HK-2 (cell line): ENCODE results near the gene NOP14.
"Not testable (repeated sequence)": the region's sequence is repeated elsewhere in the genome, so short reads cannot be mapped to it uniquely, and the experiment has no call there.

Experiments used
- DNase-seq: peaks from one replicate; pipeline ENCODE4 v3.0.0-alpha.2; 2018; ENCODE audit not compliant: unreplicated experiment

Gene NOP14

GRCh38 chr4:2931512-2932301, 31.5 kb downstream of the NOP14 start:
- no peak for DNase-seq

GRCh38 chr4:2930758-2931511, 32.3 kb downstream of the NOP14 start:
- no peak for DNase-seq

- DNase-seq: no peak
Observed at GRCh38 chr4:2930135-2930757, 33.0 kb downstream of the NOP14 start.

- no peak for DNase-seq
Observed at GRCh38 chr4:2929469-2929868, 33.7 kb downstream of the NOP14 start.

GRCh38 chr4:2928242-2929176, 34.7 kb downstream of the NOP14 start:
- no peak for DNase-seq

- DNase-seq: no peak
Observed at GRCh38 chr4:2927696-2928075, 35.5 kb downstream of the NOP14 start.

- no peak for DNase-seq
Observed at GRCh38 chr4:2927016-2927695, 36.0 kb downstream of the NOP14 start.

- no peak for DNase-seq
Observed at GRCh38 chr4:2925931-2926860, 37.0 kb downstream of the NOP14 start.

- DNase-seq: no peak
Observed at GRCh38 chr4:2925496-2925895, 37.7 kb downstream of the NOP14 start.

- no peak for DNase-seq
Observed at GRCh38 chr4:2924765-2925301, 38.4 kb downstream of the NOP14 start.

GRCh38 chr4:2924286-2924685, 38.9 kb downstream of the NOP14 start:
- no peak for DNase-seq

GRCh38 chr4:2923668-2924173, 39.5 kb downstream of the NOP14 start:
- DNase-seq: no peak

GRCh38 chr4:2923141-2923551, 40.1 kb downstream of the NOP14 start:
- DNase-seq: no peak

- DNase-seq: not testable (repeated sequence)
Observed at GRCh38 chr4:2922453-2923101, 40.6 kb downstream of the NOP14 start.

- DNase-seq: not testable (repeated sequence)
Observed at GRCh38 chr4:2918714-2919113, 44.5 kb downstream of the NOP14 start.

- DNase-seq: not testable (repeated sequence)
Observed at GRCh38 chr4:2918300-2918699, 44.9 kb downstream of the NOP14 start.

GRCh38 chr4:2916696-2917095, 46.5 kb downstream of the NOP14 start:
- DNase-seq: not testable (repeated sequence)

- DNase-seq: no peak
Observed at GRCh38 chr4:2915789-2916188, 47.4 kb downstream of the NOP14 start.
